Heart left ventricle (tissue), 13 donors: ENCODE data around the gene EGLN1.

ENCODE experiments used
- CTCF ChIP-seq, 12 donors: fragments of 200-600 bp; sonication (generic) in 4 of 12; IDR thresholded peaks; one replicate each; pipeline versions ENCODE4 v1.5.0 to v1.8.0; 2018 to 2022; ENCODE audit warnings: antibody characterized with exemption in 12 of 12, mild to moderate bottlenecking in 5 of 12
- POLR2A ChIP-seq, 2 donors: fragments of 450-650 bp; IDR thresholded peaks; one replicate each; pipeline ENCODE4 v1.6.1; 2017; ENCODE audit warnings: antibody characterized with exemption in 2 of 2, mild to moderate bottlenecking in 2 of 2, moderate library complexity in 2 of 2
- donor health status: ischemic (EF 13 %, LVEDD 7.1; RV severe dilation, severe dysfunction).
- donor health status: DM: no; HTN: yes; CAD: no.
- donor health status: DM: no; HTN: no; CAD: no.
- donor health status: ischemic (EF 25% LVEDD 6.9; RV normal size, moderate dysfunction).
- donor health status: ischemic (EF 25% LVEDD 5.7; RV mildly dilated, moderate dysfunction).
- donor health status: ischemic (EF 35%, LVEDD 5.7; RV mildly dilated, moderate dysfunction).
- donor health status: nonischemic (EF 11% LVEDD 7.7; RV severe dilation, severe dysfunction).
- donor health status: DM: yes; HTN: yes; CAD: no.
- donor health status: PGD.
- donor health status: ischemic (EF 29% LVEDD 5.4; RV normal size, mild dysfunction).
- donor health status: nonischemic (EF 23%, LVEDD 6.1; RV moderate dilation, normal function).

- no peak for TF ChIP-seq POLR2A (IDR thresholded peaks at IDR 0.05)
- no peak for TF ChIP-seq CTCF (IDR thresholded peaks at IDR 0.05)
Measured at GRCh38 chr1:231404318-231404717, 17.8 kb downstream of the EGLN1 start.
